Forelimb muscle (tissue), 1 donor: ENCODE data around the gene LITAFD. TPM values are rescaled to one million over a fixed set of nuclear protein-coding genes. Genes with fewer than 3 reads are reported as not detected.
"Not testable (repeated sequence)": the region's sequence is repeated elsewhere in the genome, so short reads cannot be mapped to it uniquely, and the experiment has no call there.

ENCODE experiments used
- DNase-seq: peaks from one replicate; pipeline ENCODE4 v3.0.0-alpha.2; 2013; ENCODE audit warnings: low read depth
- polyA plus RNA-seq: library from polyadenylated mRNA; unstranded; fragments of 120-200 nt; gene quantifications from one replicate; pipeline ENCODE4 v1.2.1, GENCODE V29; 2013; ENCODE audit not compliant: insufficient read length

LITAFD gene
- polyA plus RNA-seq, result not detected

DNA sequence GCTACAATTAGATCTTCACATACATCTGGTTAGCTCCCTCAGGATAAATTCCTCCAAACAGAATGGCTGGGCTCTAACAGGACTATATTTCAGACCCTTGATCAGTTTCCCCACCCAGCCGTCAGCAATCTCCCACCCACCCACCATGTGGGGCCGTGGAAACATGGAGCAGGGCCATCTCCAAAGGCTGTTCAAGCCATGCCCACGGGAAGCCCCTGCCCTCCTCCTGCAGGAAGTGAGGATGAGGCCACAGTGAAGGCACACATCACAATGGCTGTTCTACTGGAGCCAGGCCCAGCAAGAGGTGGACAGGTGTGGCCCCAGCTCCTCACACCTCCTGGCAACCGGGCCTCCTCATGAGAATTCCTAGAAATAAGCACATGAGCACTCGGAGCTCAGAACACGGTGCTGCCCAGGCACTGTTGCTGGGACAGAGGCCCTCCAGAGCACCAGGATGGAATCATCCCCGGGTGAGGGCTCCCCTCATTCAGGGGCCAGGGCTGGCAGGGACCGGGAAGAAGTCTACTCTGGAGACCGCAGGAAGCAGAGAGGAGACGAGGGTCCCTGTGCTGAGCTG, at the start of gene LITAFD:
Gene LITAFD, plus strand, starts transcription at position 311 of the 577 bp plus-strand sequence. CDS start 2,005 bp downstream, outside the sequence.
- no peak for DNase-seq

GRCh38 chr16:8832717-8833105, 49.4 kb upstream of the LITAFD start:
- no peak for DNase-seq

DNA sequence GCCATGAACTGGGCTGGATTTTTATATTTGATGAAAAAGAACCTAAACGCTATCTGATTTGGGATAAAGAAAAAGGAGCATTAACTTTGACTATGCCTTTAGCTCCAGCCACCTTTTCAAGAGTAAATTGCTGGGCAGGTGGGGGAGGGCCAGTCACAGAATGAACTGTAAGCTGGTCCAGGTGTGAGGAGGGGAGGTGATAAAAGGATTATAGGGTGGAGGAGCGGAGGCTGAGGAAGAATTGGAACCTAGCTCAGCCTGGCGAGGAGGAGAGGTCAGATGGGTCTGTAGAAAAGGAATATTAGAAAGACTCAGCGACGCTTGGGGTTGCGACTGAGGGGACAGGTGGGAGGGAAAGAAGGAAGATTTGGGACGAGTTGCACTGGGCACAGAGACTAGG, 45.4 kb upstream of the LITAFD start:
- DNase-seq, result not testable (repeated sequence)

GRCh38 chr16:8837594-8837993, 44.6 kb upstream of the LITAFD start:
- not testable (repeated sequence) for DNase-seq

DNA sequence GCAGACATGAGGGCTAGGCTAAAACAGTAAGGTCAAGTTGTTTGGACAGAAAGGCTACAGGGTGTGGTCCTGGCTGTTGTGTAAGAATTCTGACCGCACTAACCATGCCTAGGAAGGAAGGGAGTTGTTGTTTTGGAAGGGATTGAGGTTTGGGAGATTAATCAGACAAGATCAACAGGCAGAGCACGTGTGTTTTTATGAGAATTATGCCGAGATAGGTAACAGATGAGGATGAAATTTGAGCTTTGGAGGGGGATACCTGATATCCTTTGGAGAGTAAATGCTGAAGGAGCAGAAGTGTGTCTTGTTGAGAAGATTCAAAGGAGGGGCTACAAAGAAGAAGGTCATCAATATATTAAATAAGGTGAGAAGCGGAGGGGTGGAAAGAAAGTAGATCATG, 40.1 kb upstream of the LITAFD start:
- not testable (repeated sequence) for DNase-seq

DNA sequence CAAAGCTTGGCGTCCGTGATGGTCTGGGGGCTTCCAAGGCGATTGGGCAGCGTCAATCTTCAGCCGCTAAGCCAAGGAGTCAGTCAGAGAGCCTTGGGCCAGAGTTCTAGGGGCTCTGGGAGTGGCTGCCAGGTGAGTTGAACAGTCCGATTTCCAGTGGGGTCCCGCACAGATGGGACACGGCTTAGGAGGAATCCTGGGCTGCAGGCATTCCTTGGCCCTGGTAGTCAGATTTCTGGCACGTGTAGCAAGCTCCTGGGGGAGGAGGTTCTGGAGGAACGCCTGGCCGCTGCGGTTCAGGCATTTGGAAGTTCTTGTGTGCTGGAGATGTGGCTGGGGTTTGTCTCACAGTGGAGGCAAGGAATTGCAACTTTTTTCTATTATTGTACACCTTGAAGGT, 38.9 kb upstream of the LITAFD start:
- DNase-seq, result not testable (repeated sequence)

- DNase-seq, result no peak
Measured at GRCh38 chr16:8845699-8846298, 36.4 kb upstream of the LITAFD start.

- DNase-seq, result no peak
Measured at GRCh38 chr16:8846401-8846932, 35.7 kb upstream of the LITAFD start.

GRCh38 chr16:8847145-8847544, 35.0 kb upstream of the LITAFD start:
- no peak for DNase-seq

DNA sequence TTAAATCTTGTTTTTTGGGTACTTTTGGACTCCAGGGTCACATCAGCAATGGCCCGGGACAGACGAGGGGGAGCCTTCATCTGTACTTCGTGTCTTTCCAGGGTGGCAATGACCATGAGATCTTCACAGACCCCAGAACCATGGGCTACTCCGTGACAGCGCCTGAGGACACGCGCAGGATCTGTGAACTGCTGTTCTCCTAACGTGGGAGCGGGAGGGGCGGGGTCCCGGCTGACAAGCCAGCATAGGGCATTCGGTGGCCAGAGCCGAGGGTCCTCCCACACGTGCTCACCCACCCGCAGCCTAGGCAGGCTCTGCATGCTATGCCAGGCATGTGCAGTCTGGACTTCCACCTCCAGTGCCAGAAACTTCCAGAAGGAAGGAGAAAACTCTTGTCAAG, 34.5 kb upstream of the LITAFD start:
- DNase-seq, result no peak

DNA sequence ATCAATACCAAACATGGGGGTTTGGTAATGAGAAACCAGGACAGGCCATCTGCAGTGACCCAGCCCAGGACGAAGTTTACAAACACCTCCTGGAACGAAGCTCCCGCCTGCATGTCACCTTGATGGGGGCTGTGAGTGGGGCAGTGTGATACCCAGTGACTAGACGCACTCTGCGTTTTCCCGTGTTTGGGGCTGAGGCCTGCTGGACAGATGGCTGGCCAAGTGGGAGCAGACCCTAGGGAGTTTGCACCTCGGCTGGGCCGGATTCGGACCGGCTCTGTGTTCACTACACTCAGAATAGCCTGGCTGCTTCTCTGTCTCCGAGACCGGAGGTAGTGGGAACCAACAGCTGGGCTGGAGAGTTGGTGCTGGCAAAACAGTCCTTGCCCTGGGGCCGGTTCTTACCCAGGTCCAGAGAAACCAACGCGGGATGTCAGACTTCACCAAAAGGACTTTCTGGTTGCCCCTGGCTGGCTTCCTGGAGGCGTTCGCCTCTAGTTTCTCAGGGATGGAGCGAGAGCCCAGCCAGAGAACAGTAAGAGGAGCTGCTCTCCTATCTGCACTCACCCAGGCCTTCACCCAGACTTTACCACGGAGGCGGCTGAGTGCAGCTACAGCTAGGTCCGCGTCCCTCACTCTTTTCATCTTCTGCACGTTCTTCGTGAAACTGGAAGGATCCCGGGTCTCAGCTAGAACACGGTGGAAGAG, 33.8 kb upstream of the LITAFD start:
- no peak for DNase-seq

DNA sequence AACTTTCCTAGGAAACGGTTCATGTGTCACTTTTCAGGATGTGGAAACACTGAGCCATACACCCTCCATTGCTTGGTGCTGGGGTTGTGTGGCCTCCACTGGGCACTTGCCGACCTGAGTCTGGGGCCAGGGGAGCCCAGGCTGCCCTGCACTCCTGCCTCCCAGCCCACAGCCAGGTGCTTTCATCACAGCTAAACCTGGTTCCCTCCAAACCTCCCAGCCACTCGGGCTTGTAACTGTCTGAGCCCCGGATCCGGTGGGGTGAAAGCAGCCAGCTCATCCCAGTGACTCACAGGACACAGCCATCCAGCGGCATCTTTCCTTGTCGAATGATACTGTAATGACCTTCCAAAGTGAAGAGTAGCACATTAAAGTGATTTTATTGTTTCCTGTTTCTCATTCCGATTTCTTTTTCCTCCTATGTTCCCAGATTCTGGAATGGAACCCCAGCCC, 33.2 kb upstream of the LITAFD start:
- DNase-seq, result no peak

DNA sequence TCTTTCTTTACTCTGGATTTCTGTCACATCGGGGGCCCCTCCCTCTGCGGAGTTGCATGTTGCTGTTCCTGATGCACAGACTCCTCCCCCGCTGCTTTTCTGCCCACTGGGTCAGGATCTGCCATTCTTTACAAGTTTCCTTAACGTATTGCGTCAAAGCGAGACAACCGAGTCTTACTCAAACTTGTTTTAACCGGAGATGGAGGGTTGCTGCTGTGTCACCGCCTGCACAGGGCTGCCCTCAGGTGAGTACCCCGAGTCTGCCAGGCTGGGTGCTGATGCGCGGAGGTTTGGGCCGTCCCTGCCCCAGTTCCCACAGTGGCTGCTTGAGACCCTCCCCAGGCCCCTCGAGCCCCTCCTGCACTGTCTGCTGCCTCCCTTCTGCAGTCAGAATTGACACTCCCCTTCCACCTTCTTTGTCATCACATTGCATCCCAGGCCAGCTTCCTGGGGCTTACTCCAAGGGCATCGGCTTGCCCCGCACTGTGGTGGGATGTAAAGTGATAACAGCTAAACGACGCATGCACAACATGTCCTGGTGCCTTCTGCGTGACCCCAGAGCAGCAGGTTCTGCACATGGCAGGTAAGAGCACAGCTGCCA, 32.6 kb upstream of the LITAFD start:
- no peak for DNase-seq

GRCh38 chr16:8850279-8850885, 31.8 kb upstream of the LITAFD start:
- no peak for DNase-seq

DNA sequence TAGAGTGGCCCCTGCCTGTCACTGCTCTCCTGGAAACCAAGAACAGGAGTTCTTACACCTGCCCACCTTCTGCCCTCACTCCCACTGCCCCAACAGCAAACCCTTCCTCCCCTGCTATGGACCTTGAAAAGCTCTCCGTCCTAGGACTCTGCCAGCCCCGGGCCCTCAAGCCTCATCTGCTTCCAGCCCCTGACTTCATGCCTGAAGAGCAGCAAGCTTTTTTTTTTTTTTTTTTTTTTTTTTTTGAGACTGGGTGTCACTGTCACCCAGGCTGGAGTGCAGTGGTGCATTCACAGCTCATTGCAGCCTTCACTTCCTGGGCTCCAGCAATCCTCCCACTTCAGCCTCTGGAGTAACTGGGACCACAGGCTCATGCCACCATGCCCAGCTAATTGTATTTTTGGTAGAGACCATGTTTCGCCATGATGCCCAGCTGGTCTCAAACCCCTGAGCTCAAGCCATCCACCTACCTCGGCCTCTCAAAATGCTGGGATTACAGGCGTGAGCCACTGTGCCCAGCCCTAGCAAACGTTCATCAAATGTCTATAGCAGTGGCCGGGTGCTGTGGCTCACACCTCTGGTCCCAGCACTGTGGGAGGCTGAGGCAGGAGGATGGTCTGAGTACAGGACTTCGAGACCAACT, 30.3 kb upstream of the LITAFD start:
- DNase-seq, result no peak

- DNase-seq, result no peak
Measured at GRCh38 chr16:8852534-8852933, 29.6 kb upstream of the LITAFD start.

DNA sequence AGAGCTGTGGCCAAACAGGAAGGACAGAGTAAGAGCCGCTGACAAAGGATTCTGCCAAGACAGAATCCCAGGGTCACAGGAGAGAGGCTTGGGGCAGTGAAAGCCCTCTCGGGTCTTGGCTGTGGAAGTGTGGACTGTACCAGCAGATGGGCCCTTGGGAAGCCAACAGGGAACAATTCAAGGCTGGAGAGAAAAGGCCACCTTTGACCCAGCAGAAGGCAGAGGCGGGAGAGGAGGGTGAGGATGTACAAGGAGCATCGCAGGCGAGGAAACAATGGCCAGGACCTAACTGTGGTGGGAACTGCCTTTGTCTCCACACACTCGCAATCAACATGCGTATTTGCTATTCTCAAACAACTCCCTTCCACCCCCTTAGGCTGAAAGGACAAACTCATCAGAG, 29.0 kb upstream of the LITAFD start:
- DNase-seq, result no peak

- DNase-seq, result no peak
Measured at GRCh38 chr16:8853611-8854010, 28.5 kb upstream of the LITAFD start.

GRCh38 chr16:8854298-8854948, 27.7 kb upstream of the LITAFD start:
- no peak for DNase-seq

DNA sequence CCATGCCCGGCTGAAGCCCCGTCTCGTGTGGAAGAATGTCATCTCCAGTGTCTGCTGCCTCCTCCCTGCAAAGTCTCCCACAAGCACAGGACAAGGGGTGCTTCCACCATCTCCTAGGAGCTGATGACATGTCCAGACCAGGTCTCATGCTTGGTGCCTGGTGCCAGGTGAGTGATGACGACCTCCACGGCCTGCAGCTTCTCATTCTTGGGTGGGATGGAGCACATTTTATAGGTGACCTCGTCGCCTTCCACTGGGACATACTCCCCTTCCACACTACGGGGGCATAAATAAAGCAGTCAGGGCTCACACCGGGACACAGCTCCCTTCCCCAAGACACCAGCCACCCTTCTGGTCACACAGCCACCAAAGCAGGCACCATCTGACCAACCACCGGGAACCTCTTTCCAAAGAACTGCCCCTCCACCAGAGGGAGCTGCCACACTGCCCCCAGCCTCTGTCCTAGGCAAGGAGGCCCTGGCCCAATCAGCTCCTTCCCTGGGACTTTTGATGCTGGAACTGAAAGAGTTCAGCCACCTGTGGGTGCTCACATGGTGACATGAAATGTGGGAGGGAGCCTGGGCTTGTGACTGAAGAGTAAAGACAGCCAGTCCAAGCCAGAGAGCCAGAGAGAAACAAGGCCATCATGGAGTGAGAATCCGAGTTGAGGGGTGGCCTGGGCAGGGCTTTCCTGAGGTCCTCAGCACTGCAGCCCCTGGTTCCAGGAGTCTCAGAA, 26.9 kb upstream of the LITAFD start:
- DNase-seq, result no peak
